K562 (cell line): Measurements from ENCODE around the gene TREM2. TPM values are rescaled to one million over a fixed set of nuclear protein-coding genes. Genes with fewer than 3 reads are reported as not detected.

Experiments
- SMARCE1 ChIP-seq: fragments of 450-650 bp; IDR thresholded peaks from 2 replicates; pipeline ENCODE4 v1.7.1; 2016; ENCODE audit warnings: mild to moderate bottlenecking
- TGIF2 ChIP-seq: sonication (generic); formaldehyde crosslinking; IDR thresholded peaks from 2 replicates; pipeline ENCODE4 v1.8.1; 2022; ENCODE audit warnings: mild to moderate bottlenecking, missing genetic modification reagents, moderate library complexity
- ZNF407 ChIP-seq: fragments of 450-650 bp; IDR thresholded peaks from 2 replicates; pipeline ENCODE4 v1.6.1; 2016; ENCODE audit warnings: low read depth
- polyA plus RNA-seq, 8 experiments: library from polyadenylated mRNA; depleted of rRNA in 4 of 8; stranded (reverse) in 5 of 8; unstranded in 3 of 8; fragments of >200 nt; fragmentation: Nextera tagmentation in 2 of 8; fragmentation: Illumina TruSeq in 1 of 8; extraction: Ambion mirVana in 2 of 8; extraction: Trizol in 1 of 8; gene quantifications; 2 replicates each; pipeline versions ENCODE4 v1.2.1 to v1.2.3, GENCODE V29; 2011 to 2014; ENCODE audit warnings: inconsistent platforms in 1 of 8, missing spikeins in 1 of 8
- total RNA-seq, 7 experiments: library from RNA; depleted of rRNA in 6 of 7; stranded (reverse); fragments of >200 nt in 6 of 7; fragmentation: Illumina TruSeq in 2 of 7; extraction: Trizol in 2 of 7; gene quantifications; 2 replicates each; pipeline versions ENCODE4 v1.2.1 to v1.2.3, GENCODE V29; 2011 to 2021; ENCODE audit warnings: low replicate concordance in 1 of 7
- TF ChIP-seq, protein P1 (sequence below), 2 experiments: fragments of 450-650 bp in 1 of 2; sonication (generic) in 1 of 2; formaldehyde crosslinking in 1 of 2; IDR thresholded peaks; 2 replicates each; pipeline versions ENCODE4 v1.7.1 to v1.9.0; 2016 to 2022; ENCODE audit warnings: inconsistent platforms in 1 of 2, mild to moderate bottlenecking in 1 of 2, missing genetic modification reagents in 1 of 2
- TF ChIP-seq, protein P2 (sequence below): sonication (generic); formaldehyde crosslinking; IDR thresholded peaks from 2 replicates; pipeline ENCODE4 v1.9.0; 2022; ENCODE audit warnings: mild to moderate bottlenecking, missing genetic modification reagents
- TF ChIP-seq, protein P3 (sequence below): fragments of 450-650 bp; formaldehyde crosslinking; IDR thresholded peaks from 2 replicates; pipeline ENCODE4 v1.4.0; 2020; ENCODE audit warnings: mild to moderate bottlenecking

The TREM2 gene
- total and polyA plus RNA-seq, 9 of the 15 experiments (the other 6 are each of a cell fraction or from before 2014, with no cell fraction given): not detected

GRCh38 chr6:41176189-41176588 is 13.3 kb upstream of the TREM2 start (continued):
- TF ChIP-seq, protein P1, sequence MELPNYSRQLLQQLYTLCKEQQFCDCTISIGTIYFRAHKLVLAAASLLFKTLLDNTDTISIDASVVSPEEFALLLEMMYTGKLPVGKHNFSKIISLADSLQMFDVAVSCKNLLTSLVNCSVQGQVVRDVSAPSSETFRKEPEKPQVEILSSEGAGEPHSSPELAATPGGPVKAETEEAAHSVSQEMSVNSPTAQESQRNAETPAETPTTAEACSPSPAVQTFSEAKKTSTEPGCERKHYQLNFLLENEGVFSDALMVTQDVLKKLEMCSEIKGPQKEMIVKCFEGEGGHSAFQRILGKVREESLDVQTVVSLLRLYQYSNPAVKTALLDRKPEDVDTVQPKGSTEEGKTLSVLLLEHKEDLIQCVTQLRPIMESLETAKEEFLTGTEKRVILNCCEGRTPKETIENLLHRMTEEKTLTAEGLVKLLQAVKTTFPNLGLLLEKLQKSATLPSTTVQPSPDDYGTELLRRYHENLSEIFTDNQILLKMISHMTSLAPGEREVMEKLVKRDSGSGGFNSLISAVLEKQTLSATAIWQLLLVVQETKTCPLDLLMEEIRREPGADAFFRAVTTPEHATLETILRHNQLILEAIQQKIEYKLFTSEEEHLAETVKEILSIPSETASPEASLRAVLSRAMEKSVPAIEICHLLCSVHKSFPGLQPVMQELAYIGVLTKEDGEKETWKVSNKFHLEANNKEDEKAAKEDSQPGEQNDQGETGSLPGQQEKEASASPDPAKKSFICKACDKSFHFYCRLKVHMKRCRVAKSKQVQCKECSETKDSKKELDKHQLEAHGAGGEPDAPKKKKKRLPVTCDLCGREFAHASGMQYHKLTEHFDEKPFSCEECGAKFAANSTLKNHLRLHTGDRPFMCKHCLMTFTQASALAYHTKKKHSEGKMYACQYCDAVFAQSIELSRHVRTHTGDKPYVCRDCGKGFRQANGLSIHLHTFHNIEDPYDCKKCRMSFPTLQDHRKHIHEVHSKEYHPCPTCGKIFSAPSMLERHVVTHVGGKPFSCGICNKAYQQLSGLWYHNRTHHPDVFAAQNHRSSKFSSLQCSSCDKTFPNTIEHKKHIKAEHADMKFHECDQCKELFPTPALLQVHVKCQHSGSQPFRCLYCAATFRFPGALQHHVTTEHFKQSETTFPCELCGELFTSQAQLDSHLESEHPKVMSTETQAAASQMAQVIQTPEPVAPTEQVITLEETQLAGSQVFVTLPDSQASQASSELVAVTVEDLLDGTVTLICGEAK (IDR thresholded peaks at IDR 0.05): peak; percentile 71
- TF ChIP-seq, protein P1 (CRISPR knock-in tag; IDR thresholded peaks at IDR 0.05): no peak
- TF ChIP-seq SMARCE1 (no peak), TGIF2 (CRISPR knock-in tag) (no peak), ZNF407 (no peak)
- TF ChIP-seq, protein P2, sequence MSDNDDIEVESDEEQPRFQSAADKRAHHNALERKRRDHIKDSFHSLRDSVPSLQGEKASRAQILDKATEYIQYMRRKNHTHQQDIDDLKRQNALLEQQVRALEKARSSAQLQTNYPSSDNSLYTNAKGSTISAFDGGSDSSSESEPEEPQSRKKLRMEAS (CRISPR knock-in tag): no peak
- TF ChIP-seq, protein P3, sequence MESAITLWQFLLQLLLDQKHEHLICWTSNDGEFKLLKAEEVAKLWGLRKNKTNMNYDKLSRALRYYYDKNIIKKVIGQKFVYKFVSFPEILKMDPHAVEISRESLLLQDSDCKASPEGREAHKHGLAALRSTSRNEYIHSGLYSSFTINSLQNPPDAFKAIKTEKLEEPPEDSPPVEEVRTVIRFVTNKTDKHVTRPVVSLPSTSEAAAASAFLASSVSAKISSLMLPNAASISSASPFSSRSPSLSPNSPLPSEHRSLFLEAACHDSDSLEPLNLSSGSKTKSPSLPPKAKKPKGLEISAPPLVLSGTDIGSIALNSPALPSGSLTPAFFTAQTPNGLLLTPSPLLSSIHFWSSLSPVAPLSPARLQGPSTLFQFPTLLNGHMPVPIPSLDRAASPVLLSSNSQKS (CRISPR knock-in tag): no peak
